Measurements from ENCODE around the gene PPAT.

Gene PPAT

DNA sequence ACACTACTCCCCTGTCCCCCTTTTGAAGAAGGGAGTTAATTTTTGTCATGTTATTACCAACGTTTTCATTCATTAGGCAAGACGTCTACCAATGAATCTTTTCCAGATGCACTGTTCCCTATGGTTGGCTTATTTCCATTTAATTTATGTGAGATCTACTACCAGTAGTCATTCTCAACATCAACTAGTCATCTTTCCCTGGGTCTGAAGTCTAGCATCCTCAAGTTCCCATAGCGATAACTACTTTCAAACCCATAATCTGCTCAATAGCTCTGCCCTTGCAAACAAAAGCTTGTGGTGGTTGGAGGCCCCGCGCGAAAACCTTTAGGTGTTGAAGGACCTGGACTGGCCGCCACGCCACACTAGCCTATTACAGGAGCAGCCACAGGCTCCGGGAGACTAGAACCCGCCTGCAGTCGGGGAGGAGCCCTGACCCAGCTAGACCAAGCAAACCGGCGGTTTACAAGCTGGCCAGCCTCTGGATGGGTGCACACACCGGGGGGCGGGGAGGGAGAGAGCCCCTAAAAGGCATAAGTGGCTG, 746 bp downstream of the PPAT start:
- DNase-seq (ENCODE audit: low spot score): peak; percentile 40

DNA sequence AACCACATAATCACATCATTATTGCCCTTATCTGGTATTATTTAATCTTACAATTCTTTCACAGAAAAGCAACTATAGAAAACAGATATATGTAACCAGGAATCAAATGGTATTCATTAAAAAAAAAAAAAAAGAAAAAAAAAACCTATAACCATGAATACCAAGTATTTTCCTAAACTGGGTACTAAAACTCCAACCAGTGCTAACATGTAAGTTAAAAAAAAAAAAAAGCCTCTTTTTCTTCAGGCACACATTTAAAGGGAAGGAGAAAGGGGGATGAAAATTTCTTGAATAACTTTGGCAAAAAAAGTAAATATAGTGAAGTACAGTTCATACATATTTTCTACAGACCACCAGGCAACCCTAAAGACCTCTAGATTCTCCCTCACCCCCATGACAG, 2.1 kb downstream of the PPAT start:
- no peak for DNase-seq (ENCODE audit: low spot score)

DNA sequence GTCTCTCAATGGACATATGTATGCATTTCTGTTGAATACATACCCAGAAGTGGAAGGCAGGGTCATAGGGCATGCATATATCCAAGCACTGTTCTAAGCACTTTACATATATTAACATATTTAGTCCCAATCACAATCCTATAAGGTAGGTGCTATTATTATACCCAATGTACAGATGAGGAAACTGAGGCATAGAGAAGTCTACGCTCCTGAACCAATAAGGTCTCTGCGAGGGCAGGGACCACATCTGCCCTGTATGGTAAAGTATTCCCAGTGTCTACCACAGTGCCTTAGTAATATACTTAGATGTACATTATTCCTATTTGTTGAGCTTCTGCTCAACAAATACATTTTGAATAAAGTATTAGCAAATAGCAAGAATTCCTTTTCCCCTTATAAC, 5.2 kb downstream of the PPAT start:
- DNase-seq (ENCODE audit: low spot score): no peak

DNA sequence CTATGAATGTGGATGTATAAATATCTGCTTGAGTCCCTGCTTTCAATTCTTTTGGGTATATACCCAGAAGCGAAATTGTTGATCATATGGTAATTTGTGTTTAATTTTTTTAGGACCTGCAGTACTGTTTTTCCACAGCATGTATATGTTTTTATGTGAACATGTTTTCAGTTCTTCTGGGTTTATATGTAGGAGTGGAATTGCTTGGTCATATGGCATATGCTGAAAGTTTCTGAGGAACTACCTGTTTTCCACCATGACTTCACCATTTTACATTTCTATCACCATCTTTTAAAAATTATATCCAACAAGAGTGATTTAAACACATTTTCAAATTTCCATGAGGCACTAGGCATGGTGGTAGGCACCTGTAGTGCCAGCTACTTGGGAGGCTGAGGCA, 8.2 kb downstream of the PPAT start:
- DNase-seq (ENCODE audit: low spot score): no peak

DNA sequence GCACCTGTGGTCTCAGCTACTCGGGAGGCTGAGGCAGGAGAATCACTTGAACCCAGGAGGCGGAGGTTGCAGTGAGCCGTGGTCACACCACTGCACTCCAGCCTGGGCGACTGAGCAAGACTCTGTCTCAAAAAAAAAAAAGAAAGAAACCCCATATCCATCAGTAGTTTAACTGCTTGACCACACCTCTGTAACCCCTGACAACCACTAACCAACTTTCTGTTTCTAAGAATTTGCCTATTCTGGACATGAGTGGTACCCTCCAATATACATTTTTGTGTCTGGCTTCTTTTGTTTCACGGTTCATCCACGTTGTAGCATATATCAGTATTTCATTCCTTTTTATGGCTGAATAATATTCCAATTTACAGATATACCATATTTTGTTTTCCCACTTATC, 9.1 kb downstream of the PPAT start:
- DNase-seq (ENCODE audit: low spot score): no peak

DNA sequence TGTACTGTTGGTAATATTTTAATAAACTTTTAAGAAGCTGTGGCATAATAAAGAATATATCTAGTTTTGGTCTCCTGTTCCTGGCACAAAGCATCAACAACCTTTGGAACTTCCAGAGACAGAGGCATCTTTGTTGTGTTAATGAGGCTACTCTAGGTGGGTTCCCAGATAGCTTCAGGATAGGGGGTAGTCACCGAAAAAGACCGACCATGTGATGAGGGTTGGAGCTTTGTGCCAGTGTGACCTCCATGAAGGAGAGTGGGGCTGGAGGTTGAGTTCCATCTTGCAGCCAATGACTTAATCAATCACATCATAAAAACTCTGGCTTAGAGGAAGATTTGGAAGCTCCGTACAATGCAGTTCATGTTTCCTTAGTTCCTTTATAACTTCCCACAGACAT, 9.9 kb downstream of the PPAT start:
- no peak for DNase-seq (ENCODE audit: low spot score)

- no peak for DNase-seq (ENCODE audit: low spot score)
Observed at GRCh38 chr4:56424697-56425514, 10.5 kb downstream of the PPAT start.

DNA sequence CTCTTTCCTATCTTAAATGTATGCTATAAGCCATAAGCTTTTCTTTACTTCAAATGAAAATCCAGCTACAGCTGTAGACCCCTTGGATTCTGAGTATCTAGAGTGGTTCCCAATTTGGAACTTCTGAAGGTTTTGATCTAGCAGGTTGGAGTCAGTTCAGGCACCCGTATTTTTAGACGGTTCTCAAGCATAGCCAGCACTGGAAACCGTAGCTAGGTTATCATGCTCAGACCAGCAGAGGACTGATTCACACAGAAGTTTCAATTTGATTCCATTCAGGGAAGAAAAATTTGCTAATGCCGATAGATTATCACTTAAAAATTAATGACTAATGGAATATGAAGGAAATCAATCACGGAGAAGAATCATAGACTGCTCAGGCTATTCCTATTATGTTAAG, 11.2 kb downstream of the PPAT start:
- DNase-seq (ENCODE audit: low spot score): no peak

DNA sequence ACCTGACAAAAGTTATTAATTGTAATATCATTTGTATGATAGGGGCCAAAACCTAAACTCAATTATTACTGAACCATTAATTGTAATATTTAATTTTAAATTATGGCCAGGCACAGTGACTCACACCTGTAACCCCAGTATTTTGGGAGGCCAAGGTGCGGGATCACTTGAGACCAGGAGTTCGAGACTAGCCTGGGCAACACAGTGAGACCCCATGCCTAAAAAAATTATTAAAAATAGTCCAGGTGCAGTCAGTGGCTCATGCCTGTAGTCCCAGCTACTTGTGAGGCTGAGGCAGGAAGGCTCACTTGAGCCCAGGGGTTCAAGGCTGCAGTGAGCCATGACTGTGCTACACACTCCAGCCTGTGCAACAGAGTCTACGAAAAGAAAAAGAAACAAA, 18.0 kb downstream of the PPAT start:
- no peak for DNase-seq (ENCODE audit: low spot score)

GRCh38 chr4:56416349-56416748, 19.1 kb downstream of the PPAT start:
- no peak for DNase-seq (ENCODE audit: low spot score)

DNA sequence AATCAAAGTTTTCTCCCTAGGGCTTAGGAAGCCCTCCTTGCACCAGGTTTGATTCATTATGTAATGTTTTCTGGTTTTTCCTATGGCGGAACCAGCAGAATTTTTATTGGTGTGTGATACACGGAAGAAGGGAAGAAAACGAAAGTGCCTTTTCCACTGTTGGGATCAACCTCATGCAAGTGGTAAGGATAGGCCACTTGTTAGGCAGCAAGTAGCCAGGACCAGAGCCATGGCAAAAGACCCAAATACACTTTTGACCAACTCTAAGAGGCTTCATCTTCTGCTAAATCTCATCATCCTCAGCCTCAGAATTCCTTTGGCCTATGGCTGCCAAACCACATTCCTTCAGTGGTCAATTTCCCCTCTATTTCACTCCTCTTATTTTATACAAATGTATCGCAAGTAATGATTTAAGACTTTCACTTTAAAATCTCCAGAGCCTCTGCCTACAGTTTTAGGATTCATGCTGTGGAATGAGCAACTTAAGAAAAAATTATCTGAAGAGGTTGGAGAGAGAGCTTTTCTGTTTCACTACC, 21.2 kb downstream of the PPAT start:
- DNase-seq (ENCODE audit: low spot score): no peak

DNA sequence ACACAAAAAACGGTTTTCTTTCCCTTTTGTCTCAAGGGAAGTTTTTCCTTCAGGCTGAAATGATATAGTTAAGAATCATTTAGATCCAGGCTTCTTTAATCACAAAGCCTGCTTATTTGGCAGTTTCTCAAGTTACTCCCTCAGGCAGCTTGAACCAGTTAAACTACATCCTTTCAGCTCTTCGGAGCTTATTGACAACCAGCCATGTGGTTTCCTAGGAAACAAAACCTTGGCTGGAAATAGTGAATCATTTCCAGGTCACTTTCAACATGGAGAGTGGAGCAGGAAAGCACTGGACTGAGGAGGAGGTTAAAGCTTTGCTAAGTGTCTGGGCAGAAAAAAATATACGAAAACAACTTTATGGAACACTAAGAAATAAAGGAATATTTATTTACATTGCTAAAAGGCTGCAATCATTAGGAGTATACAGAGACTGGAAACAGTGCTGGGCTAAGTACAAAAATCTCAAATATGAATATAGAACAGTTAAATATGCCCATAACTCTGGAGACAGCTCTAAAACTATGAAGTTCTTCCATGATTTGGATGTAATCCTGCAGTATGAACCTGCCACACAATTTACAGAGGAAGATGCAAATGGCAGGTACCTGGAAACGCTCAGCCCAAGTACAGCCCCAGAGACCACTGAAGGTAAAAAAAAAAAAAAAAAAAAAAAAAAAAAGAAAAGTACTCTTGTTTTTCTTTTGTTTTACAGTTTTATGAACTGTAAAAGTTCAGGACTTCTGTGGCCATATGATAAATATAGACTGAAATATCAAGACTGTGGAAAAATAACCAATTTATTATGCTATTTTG, 25.0 kb downstream of the PPAT start:
- DNase-seq (ENCODE audit: low spot score): peak; percentile 97

- no peak for DNase-seq (ENCODE audit: low spot score)
Observed at GRCh38 chr4:56409511-56410090, 25.8 kb downstream of the PPAT start.

GRCh38 chr4:56408978-56409377, 26.4 kb downstream of the PPAT start:
- DNase-seq (ENCODE audit: low spot score): no peak

DNA sequence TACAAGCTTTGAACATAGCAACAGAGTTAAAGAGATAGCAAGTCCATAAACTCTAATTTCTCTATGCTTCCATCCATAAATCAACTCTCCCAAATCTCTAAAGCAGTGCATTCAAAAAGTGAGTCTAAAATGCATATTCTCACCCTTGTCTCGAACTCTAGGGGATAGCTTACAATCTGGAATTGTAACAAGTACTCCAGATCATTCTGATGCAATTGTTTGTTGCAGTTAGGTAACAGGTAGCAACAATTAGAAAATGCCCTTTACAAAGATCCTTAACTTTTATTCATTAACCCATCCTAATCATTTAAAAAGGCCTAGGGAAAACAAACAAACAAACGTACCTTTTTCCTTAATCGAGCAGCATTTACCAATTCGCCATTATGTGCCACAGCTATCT, 29.3 kb downstream of the PPAT start:
- no peak for DNase-seq (ENCODE audit: low spot score)

- no peak for DNase-seq (ENCODE audit: low spot score)
Observed at GRCh38 chr4:56405016-56405415, 30.4 kb downstream of the PPAT start.

GRCh38 chr4:56400560-56400959, 34.9 kb downstream of the PPAT start:
- DNase-seq (ENCODE audit: low spot score): no peak

DNA sequence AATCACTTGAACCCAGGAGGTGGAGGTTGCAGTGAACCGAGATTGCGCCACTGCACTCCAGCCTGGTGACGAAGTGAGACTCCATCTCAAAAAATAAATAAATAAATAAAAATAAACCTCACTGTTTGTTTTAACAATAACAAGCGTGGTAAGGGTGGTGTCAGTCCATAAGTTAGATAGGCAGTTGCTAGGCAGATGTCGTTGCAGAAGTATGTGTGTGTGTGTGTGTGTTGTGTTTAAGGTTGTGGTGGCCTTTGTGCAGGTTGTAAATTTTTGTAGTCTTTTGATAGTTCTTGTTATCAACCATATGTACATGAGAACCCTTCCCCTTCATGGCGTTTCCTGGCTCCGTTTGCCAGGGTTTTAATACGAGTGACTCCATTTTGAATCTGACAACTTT, 44.1 kb downstream of the PPAT start:
- DNase-seq (ENCODE audit: low spot score): no peak

DNA sequence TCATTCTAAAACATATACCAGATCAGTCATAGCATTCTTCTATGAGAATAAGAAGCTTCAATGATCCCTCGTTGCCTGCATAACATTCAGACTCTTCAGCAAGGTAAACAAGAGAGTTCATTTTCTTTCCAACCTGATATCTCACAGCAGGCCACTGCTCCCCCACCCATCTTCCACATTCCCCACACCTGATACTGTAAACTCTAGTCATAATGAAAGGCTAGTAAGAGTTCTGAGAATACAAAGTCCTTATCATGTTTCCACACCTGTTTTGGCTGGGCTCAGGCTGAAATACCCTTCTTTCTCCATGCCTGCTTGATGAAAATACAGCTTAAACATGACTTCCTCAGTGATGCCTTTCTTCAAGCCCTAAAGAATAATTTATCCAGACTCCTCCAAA, 45.9 kb downstream of the PPAT start:
- no peak for DNase-seq (ENCODE audit: low spot score)

GRCh38 chr4:56388306-56388705, 47.1 kb downstream of the PPAT start:
- no peak for DNase-seq (ENCODE audit: low spot score)

- DNase-seq (ENCODE audit: low spot score): peak; percentile 87
Observed at GRCh38 chr4:56387023-56388001, 48.1 kb downstream of the PPAT start, which contains the start of gene AASDH. Gene AASDH (minus strand): TSS chr4:56387491. CDS start chr4:56384299, 3,192 bp downstream.
